Fibroblast of lung (primary cell): ENCODE measurements around the gene VPS45. TPM values are rescaled to one million over a fixed set of nuclear protein-coding genes. Genes with fewer than 3 reads are reported as not detected.

Source experiments
- DNase-seq, 2 donors: peaks; one replicate each; pipeline versions ENCODE4 v3.0.0 to v3.0.0-alpha.2; 2010; ENCODE audit warnings: low read depth in 2 of 2
- H2AFZ ChIP-seq: 2 replicates; pipeline ENCODE4 v1.5.1; 2012; ENCODE audit warnings: low read length, control low read depth, inconsistent platforms
- H3K27ac ChIP-seq: 2 replicates; pipeline ENCODE4 v1.5.1; 2011; ENCODE audit warnings: low read length, control low read depth; ENCODE audit not compliant: insufficient read depth
- H3K27me3 ChIP-seq: 2 replicates; pipeline ENCODE4 v1.5.1; 2011; ENCODE audit warnings: mild to moderate bottlenecking, low read length; ENCODE audit not compliant: control insufficient read depth, insufficient read depth
- H3K36me3 ChIP-seq: 2 replicates; pipeline ENCODE4 v1.5.1; 2011; ENCODE audit warnings: low read length; ENCODE audit not compliant: control insufficient read depth, insufficient read depth
- H3K4me1 ChIP-seq: 2 replicates; pipeline ENCODE4 v1.5.1; 2011; ENCODE audit warnings: low read length; ENCODE audit not compliant: control insufficient read depth, insufficient read depth; ENCODE audit errors: extremely low read depth
- H3K4me2 ChIP-seq: 2 replicates; pipeline ENCODE4 v1.5.1; 2011; ENCODE audit warnings: low read length, control low read depth; ENCODE audit not compliant: insufficient read depth; ENCODE audit errors: extremely low read depth
- H3K4me3 ChIP-seq, 4 experiments: fragments of 200-600 bp in 1 of 4; sonication (generic) in 1 of 4; replicated peaks in 1 of 4; 2 replicates each; pipeline ENCODE4 v1.5.1; 2011 to 2016; ENCODE audit warnings: low read length in 4 of 4, low read depth in 3 of 4, mild to moderate bottlenecking in 3 of 4, control low read depth in 2 of 4, inconsistent platforms in 1 of 4, mixed read lengths in 1 of 4; ENCODE audit not compliant: insufficient read depth in 1 of 4; ENCODE audit errors: control extremely low read depth in 1 of 4
- H3K79me2 ChIP-seq: 2 replicates; pipeline ENCODE4 v1.5.1; 2012; ENCODE audit warnings: mild to moderate bottlenecking, low read length, inconsistent platforms; ENCODE audit not compliant: control insufficient read depth, insufficient read depth
- H3K9ac ChIP-seq: 2 replicates; pipeline ENCODE4 v1.5.1; 2011; ENCODE audit warnings: mild to moderate bottlenecking, low read length, control low read depth; ENCODE audit not compliant: insufficient read depth
- H3K9me3 ChIP-seq: 2 replicates; pipeline ENCODE4 v1.5.1; 2012; ENCODE audit warnings: low read depth, low read length; ENCODE audit not compliant: control insufficient read depth, insufficient read depth
- H4K20me1 ChIP-seq: 2 replicates; pipeline ENCODE4 v1.5.1; 2011; ENCODE audit warnings: low read length; ENCODE audit not compliant: control insufficient read depth, insufficient read depth; ENCODE audit errors: extremely low read depth
- CTCF ChIP-seq, 2 donors: IDR thresholded peaks in 1 of 2; conservative IDR thresholded peaks in 1 of 2; 1 replicate in 1 of 2; 2 replicates in 1 of 2; pipeline ENCODE4 v1.5.1; 2011 to 2012; ENCODE audit warnings: low read length in 2 of 2, control low read depth in 1 of 2, inconsistent platforms in 1 of 2, low read depth in 1 of 2, mild to moderate bottlenecking in 1 of 2
- EZH2 ChIP-seq: IDR thresholded peaks from 2 replicates; pipeline ENCODE4 v1.5.1; 2012; ENCODE audit warnings: low read length, control low read depth, mild to moderate bottlenecking; ENCODE audit errors: missing control alignments
- polyA plus RNA-seq, 2 donors: library from polyadenylated mRNA; depleted of rRNA in 1 of 2; stranded (reverse) in 1 of 2; unstranded in 1 of 2; fragments of >200 nt; gene quantifications; 2 replicates each; pipeline ENCODE4 v1.2.1, GENCODE V29; 2011 to 2012; ENCODE audit warnings: missing spikeins in 1 of 2
- total RNA-seq: library from RNA; depleted of rRNA; stranded (reverse); fragments of >200 nt; gene quantifications from 2 replicates; pipeline ENCODE4 v1.2.1, GENCODE V29; 2014

The VPS45 gene
- total and polyA plus RNA-seq, 2 donors (not counting 1 experiment from before 2014, with no cell fraction given), result 42.6 to 50.0 TPM

DNA sequence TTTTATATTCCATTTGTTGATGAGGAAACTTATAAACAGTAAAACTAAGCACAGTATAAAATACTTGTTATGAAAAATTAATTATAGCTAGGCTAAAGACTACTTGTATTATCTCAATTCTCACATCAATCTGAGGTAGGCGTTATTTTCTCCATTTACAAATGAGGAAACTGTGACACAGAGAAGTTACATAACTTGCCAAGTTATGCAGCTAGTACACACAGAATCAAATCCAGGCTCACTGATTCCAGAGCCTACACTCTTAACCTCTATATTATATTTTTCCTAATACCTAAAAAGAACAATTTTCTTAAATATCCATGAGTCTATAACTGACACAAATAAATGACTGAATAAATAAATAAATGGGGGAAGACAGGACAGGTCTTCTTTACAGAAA lies 11.2 kb upstream of the VPS45 start:
- H3K4me1 ChIP-seq, result peaks cover 6% of the 10 kb centered on the region
- no peak overlapping the region for H2AFZ ChIP-seq
- no peak overlapping the region for H3K4me3 ChIP-seq
- H3K27ac ChIP-seq, result no peak overlapping the region
- DNase-seq, result no peak
- H4K20me1 ChIP-seq, result no peaks in the 10 kb centered on the region
- H3K9ac ChIP-seq, result no peak overlapping the region
- no peaks in the 10 kb centered on the region for H3K36me3 ChIP-seq
- no peak overlapping the region for H3K4me2 ChIP-seq
- no peaks in the 10 kb centered on the region for H3K27me3 ChIP-seq
- TF ChIP-seq CTCF (conservative IDR thresholded peaks at IDR 0.05 in 1 of 2, IDR thresholded peaks at IDR 0.05 in 1 of 2; ENCODE audit: low read depth in 1 of 2, low read length in 2 of 2) (no peak), EZH2 (no peak)
- no peaks in the 10 kb centered on the region for H3K9me3 ChIP-seq
- H3K79me2 ChIP-seq, result no peaks in the 10 kb centered on the region

- no peak overlapping the region for H3K4me2 ChIP-seq
- H3K27me3 ChIP-seq, result no peaks in the 10 kb centered on the region
- TF ChIP-seq CTCF (conservative IDR thresholded peaks at IDR 0.05 in 1 of 2, IDR thresholded peaks at IDR 0.05 in 1 of 2; ENCODE audit: low read depth in 1 of 2, low read length in 2 of 2) (no peak), EZH2 (no peak)
- no peak overlapping the region for H3K27ac ChIP-seq
- H3K9ac ChIP-seq, result no peak overlapping the region
- H3K79me2 ChIP-seq, result no peaks in the 10 kb centered on the region
- no peaks in the 10 kb centered on the region for H3K36me3 ChIP-seq
- DNase-seq, result no peak
- peaks cover 9% of the 10 kb centered on the region for H3K4me1 ChIP-seq
- no peaks in the 10 kb centered on the region for H4K20me1 ChIP-seq
- no peak overlapping the region for H2AFZ ChIP-seq
- H3K9me3 ChIP-seq, result no peaks in the 10 kb centered on the region
- H3K4me3 ChIP-seq, result no peak overlapping the region
These were observed 7.3 kb upstream of the VPS45 start for GRCh38 chr1:150060260-150060659.

DNA sequence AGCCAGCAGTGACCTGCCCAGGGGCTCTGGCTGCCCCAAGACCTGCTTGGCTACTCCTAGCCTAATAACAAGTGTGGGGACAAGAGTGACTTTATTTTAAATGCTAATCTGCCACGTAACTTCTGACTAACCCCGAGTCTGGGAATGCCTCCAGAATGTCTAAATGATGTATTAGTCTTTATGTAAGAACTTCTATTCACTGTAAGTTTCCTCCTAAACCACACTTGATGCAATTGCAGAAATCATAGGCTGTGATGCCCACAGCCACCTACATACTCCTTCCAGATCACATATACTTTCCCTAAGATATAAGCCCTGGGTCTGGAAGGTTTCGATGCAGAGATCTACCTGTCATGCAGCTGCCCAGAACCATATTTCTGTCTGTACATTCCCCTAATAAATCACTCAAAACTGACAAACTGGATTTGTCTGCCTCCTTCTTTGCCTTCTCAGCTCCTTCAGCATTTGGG lies 5.9 kb upstream of the VPS45 start:
- no peaks in the 10 kb centered on the region for H3K9me3 ChIP-seq
- H3K79me2 ChIP-seq, result peaks cover 2% of the 10 kb centered on the region
- H3K4me2 ChIP-seq, result peak overlapping the region; percentile 62
- no peaks in the 10 kb centered on the region for H4K20me1 ChIP-seq
- H3K27me3 ChIP-seq, result no peaks in the 10 kb centered on the region
- peak overlapping the region; percentile 8 for H3K27ac ChIP-seq
- TF ChIP-seq CTCF (conservative IDR thresholded peaks at IDR 0.05 in 1 of 2, IDR thresholded peaks at IDR 0.05 in 1 of 2; ENCODE audit: low read depth in 1 of 2, low read length in 2 of 2) (no peak), EZH2 (no peak)
- H3K4me3 ChIP-seq, result no peak overlapping the region
- H2AFZ ChIP-seq, result no peak overlapping the region
- no peaks in the 10 kb centered on the region for H3K36me3 ChIP-seq
- peak; percentile 97 for DNase-seq
- peaks cover 11% of the 10 kb centered on the region for H3K4me1 ChIP-seq
- no peak overlapping the region for H3K9ac ChIP-seq
